Adrenal gland (tissue), 5 donors: ENCODE data around the gene SEMA3E.

Experiments
- CTCF ChIP-seq, 6 experiments: fragments of 450-650 bp in 4 of 6; fragments of 200-600 bp in 2 of 6; sonication (generic) in 1 of 6; IDR thresholded peaks; 1 replicate in 5 of 6; 2 replicates in 1 of 6; pipeline versions ENCODE4 v1.5.1 to v1.8.0; 2016 to 2021; ENCODE audit warnings: antibody characterized with exemption in 6 of 6, mild to moderate bottlenecking in 2 of 6, moderate library complexity in 1 of 6
- POLR2A ChIP-seq, 2 donors: fragments of 450-650 bp; IDR thresholded peaks; one replicate each; pipeline ENCODE4 v1.6.1; 2017; ENCODE audit warnings: antibody characterized with exemption in 2 of 2, mild to moderate bottlenecking in 2 of 2, moderate library complexity in 1 of 2
- donor health status: DM: no; HTN: no; CAD: no.

- TF ChIP-seq CTCF (IDR thresholded peaks at IDR 0.05) (no peak), POLR2A (IDR thresholded peaks at IDR 0.05) (no peak)
Measured at GRCh38 chr7:83646027-83646426, 2.9 kb downstream of the SEMA3E start.
